Endometrial microvascular endothelial cells (primary cell): ENCODE measurements around the gene MCCC2. TPM values are rescaled to one million over a fixed set of nuclear protein-coding genes. Genes with fewer than 3 reads are reported as not detected.
"Not testable (repeated sequence)": the region's sequence is repeated elsewhere in the genome, so short reads cannot be mapped to it uniquely, and the experiment has no call there.

Experiments used
- in situ Hi-C: cut with HindIII; loops from 2 replicates; pipeline ENCODE4 v1.10.0; 2017; ENCODE audit warnings: low sequenced_read_pairs, low pct_unique_long_range_greater_than_20kb; ENCODE audit errors: inconsistent ontology term
- total RNA-seq: library from RNA; depleted of rRNA; stranded (reverse); fragments of >200 nt; gene quantifications from one replicate; pipeline ENCODE4 v1.2.3, GENCODE V29; 2015; ENCODE audit errors: inconsistent ontology term

MCCC2 gene
- total RNA-seq, 1 donor from 2014 or later: 48.9 TPM

DNA sequence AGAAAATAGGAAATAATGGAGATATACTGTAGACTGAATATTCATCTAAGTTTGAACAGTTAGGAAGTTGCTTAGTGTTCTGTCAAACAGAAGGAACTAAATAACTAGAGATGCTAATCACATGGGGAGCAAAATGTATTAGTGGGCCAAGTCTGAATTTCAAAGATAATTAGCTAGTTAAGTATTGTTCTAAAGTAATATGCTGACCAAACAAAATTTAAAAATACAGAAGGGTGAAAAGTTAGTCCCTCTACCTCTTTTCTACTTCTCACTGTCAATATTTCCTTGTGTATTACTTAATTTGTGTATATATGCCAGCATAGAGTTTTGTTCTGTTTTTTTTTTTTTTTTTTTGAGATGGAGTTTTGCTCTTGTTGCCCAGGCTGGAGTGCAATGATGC, 4.0 kb downstream of the MCCC2 start:
- in situ Hi-C loops: no loop called here

DNA sequence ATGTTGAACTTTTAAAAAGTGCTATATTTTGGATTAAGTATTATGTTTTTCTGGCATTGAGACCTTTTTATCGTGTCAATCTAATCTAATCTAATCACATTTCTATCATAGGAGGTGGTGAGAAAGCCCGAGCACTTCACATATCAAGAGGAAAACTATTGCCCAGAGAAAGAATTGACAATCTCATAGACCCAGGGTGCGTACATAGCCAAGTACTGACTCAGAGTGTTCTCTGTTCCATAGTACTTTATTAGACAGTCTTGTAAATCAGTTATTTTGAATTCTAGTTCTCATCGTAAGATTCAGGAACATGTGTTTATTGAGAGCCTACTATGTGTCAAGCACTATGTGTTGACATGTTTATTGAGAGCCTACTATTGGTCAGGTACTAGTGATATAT, 9.0 kb downstream of the MCCC2 start:
- in situ Hi-C loops: no loop called here

DNA sequence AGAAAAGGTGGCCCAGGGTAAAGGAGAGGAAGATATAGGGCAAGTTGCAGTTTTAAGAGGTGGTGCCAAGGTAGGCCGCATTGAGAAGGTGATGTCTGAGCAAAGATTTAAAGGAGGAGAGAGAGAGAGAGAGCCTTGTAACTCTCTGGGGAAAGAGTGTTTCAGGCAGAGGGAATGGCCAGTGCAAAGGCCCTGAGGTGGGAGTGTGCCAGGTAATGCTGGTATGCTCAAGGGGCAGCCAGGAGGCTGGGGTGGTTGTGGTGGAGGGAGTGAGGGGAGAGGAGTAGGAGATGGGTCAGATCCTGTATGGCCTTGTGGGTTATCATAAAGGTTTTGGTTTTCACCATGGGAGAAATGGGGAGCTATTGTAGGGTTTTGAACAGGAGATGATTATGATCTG, 9.9 kb downstream of the MCCC2 start:
- in situ Hi-C loops: no loop called here

DNA sequence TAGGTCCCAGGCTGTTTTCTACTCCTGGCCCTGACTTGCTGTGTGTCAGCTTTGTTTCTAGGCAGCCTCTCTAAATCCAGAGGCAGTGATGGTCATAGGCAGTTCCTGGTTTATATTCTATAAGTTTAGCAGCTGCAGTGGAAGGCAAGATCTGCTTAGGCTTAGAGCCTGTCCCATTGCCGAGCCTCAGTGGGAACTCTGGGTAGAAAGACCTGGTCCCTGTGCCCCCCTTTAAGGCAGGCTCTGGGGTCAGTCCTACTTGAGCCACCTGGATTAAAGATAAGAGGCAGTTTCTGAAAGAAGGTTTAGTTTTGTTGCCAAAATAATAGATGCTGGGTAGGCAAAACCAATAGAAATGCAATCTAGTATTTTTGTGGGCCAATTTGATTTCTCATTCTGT, 13.6 kb downstream of the MCCC2 start:
- in situ Hi-C loops: no loop called here

DNA sequence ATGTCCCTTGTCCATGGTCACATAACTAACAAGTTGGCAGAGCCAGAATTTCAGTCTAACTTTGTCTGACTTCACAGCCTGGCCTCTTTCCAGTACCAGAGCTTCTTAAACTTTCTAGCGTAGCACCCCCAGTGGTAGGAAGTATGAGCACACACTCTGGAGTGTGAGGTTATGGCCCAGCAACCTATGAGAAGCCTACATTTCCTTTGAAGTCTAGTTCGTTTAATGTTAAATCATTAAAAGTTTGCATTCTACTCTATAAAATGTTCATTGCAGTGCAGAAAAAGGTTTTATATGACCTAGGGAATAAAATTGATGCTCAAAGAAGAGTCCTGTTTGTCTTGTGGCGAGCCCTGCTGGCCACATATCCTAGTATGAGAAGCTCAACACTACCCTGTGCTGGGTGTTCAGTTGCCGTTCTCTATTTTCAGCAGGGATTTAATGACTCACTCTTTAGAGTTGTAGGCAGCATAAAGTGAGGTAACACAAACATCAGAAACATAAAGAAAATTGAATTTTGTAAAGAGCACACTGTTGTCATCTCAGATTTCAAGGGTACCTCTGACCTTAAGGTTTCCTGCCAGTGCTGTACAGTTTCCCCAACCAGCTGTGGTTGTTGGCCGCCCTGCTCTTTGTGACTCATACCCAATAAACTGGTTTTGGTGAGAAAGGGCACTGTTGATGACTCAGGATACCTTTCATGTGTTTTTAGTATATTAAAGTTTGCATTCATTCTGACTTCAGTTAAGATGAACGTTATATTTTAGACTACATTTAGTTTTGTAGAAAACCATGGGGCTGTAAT, 14.3 kb downstream of the MCCC2 start:
- in situ Hi-C loops: no loop called here

DNA sequence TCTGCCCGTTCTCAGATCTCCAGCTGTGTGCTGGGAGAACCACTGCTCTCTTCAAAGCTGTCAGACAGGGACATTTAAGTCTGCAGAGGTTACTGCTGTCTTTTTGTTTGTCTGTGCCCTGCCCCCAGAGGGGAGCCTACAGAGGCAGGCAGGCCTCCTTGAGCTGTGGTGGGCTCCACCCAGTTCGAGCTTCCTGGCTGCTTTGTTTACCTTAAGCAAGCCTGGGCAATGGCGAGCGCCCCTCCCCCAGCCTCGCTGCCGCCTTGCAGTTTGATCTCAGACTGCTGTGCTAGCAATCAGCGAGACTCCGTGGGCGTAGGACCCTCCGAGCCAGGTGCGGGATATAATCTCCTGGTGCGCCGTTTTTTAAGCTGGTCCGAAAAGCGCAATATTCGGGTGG, 22.8 kb downstream of the MCCC2 start:
- in situ Hi-C loops: not testable (repeated sequence)

DNA sequence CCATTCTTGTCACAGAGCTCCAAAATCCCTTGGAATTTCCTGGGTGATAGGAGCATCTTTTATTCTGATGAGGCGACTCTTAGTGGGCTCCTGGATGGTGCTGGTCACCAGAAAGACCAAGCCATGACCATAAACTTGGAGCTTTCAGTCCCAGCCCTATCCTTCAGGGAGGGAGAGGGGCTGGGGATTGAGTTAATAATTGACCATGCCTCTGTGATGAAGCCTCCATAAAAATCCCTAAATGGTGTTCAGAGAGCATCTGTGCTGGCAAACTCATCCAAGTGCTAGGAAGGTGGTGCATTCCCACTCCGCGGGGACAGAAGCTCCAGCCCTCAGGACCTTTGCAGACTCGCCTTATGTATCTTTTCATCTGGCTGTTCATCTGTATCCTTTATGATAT, 28.7 kb downstream of the MCCC2 start:
- in situ Hi-C loops: no loop called here

DNA sequence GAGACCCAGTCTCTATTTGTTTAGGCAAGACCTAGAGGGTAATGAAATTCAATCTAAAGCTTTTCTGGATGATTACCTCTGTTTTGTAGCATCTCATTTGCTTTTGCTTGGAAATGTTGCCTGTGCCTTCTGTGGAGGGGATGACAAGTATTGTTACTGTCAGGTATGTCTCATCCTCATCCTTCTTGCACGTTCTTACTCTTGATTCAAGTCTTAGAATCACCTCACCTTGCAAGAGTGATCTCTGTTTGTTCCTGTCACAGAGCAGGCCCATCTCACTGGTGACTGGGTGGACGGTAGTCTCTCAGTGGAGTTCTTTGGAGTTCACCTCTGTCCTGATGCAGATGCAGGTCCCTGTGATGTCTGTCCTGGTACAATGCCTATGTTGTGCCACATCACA, 33.5 kb downstream of the MCCC2 start:
- in situ Hi-C loops: no loop called here

DNA sequence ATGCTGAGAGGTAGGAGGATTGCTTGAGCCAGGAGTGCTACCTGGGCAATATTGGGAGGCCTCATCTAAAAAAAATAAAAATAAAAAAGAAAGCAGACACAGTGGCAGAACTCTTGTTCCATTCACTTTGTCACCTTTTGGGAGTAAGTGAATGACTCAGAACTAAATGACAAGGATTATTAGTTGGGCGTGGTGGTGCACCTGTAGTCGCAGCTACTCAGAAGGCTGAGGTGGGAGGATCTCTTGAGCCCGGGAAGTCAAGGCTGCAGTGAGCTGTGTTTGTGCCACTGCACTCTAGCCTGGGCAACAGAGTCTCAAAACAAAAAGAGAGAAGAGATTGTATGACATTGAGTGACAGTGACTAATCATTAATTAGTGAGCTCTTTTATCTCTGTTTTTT, 34.1 kb downstream of the MCCC2 start:
- in situ Hi-C loops: no loop called here

DNA sequence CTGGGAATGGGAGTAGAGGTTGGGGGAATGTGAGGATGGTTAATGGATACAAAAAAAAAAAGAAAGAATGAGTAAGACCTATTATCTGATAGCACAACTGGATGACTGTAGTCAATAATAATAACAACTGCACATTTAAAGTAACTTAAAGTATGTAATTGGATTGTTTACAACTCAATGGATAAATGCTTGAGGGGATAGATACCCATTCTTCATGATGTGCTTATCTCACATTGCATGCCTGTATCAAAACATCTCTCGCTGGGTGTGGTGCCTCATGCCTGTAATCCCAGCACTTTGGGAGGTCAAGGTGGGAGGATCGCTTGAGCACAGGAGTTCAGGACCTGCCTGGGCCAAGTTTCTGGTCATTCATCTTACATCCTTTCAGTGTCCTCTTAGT, 34.6 kb downstream of the MCCC2 start:
- in situ Hi-C loops: no loop called here

DNA sequence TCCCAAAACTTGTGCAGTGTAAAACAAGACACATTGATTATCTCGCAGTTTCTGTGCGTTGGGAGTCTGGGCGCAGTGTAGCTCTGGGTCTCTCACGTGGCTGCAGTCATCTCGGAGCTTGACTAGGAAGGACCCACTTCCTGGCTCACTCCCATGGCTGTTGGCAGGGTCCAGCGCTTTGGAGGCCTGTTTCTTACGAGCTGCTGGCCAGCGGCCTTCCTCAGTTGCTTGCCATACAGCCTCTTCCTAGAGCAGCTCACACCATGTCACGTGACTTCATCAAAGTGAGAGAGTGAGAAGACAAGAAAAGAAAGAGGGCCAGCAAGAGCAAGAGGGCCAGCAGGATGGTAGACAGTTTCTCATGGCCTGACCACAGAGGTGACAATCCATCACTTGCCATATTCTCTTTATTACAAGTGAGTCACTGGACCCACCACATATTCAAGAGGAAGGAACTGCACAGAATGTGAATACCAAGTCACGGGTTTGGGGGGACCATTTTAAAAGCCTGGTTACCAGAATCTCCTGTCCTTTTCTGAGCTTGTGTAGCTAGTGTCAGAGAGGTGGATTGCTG, 36.2 kb downstream of the MCCC2 start:
- in situ Hi-C loops: no loop called here

DNA sequence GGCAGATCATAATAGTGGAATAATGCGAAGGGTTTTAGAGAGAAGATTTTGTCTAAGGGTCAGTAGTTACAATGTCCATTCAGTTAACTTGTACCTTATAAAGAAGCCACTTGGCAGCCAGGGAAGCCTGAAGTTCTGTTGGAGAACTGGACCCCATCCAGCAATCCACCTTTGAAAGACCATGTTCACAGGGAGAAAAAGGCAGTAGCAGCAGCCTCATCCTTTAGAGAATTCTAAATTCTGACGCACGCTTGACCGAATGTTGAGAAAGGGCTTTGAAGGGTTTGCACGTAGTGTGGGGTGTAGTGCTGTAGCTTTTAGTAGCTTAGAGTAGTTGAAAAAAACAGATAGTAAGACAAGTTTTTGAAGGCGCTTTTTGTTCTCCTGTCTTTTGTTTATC, 42.8 kb downstream of the MCCC2 start:
- in situ Hi-C loops: no loop called here

DNA sequence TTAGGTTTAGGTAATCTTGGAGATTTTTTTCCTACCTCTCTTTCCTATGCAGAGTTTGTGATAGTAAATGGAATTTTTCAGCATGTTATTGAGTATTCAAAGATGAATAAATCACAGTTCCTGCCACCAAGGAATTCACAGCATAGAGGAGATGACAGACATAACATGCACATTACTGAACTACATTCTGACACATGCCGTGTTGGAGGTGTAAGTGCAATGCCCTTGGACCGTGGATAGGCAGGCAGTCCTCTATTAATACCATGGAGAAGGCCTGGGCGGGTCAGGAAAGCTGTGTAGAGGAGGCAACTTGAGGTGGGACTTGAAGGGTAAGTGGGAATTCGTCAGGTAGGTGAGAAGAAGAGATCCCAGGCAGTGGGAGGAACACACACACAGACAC, 43.9 kb downstream of the MCCC2 start:
- in situ Hi-C loops: no loop called here

DNA sequence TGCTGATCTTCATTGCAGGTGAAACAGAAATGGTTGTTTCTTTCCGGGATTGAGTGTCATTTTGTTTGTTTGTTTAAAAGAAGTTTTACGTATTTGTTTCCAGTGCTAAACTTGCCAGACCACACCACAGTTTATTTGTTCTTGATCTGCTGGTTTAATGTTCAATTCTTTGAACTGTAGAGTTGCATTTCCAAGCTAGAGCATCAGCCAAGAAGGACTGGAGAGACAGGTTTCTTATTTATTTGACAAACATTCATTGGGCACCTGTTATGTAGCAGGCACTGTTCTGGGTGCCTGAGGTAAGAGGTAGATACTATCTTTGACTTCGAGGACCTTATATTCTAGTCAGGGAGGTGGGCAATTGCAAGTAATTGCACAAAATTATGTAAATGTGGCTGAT, 45.0 kb downstream of the MCCC2 start:
- in situ Hi-C loops: no loop called here

DNA sequence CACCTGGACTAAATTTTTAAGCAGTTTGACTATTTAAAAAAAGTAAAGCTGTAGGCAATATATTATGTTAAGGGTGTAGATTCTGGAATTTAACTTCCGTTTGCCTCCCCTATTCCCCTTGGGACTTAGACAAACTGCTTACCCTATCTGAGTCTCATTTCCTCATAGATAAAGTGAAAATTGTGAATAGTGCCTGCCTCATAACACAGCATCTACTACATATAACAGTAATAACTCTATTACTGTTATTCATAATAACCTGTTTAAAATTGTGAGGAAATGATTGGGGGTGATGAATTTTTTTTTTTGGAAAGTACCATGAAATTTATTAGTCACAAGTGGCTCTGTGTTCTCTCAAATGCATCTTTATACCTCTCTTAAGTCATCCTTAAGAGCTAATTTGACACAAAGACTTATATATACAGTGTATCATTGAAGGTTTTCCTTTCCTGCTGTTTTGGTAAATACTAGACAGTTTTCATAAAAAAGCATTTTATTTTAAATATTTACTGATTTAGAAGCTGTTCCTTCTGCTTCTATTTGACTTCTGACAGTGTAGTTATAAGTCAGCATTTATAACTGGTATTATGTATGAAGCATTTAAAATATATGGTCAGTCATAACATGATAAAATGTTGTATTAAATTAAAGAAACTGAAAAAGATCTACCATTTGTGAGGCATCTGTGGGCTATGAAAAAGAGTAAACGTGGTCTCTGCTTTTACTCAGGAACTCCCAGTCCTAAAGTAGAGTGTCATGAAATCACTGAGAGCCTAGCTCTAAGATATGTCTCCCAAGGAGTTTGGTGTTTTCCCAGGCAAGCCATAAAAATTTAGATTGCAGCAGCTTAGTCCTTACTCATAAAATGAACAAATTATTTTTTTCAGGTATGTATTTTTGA, 46.4 kb downstream of the MCCC2 start:
- in situ Hi-C loops: no loop called here

DNA sequence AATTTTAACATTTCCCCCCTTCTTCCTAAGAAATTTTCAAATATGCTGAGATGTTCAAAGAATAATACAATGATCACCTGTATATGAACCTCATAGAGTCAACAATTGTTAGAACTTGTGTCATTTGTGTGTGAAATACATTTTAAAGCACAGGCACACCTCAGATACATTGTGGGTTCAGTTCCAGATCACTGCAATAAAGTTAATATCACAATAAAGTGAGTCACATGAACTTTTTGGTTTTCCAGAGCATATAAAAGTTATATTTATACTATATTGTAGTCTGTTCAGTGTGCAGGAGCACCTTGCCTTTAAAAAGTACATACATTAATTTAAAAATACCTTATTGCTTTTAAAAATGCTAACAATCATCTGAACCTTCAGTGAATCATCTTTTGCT, 50.0 kb downstream of the MCCC2 start:
- in situ Hi-C loops: no loop called here

DNA sequence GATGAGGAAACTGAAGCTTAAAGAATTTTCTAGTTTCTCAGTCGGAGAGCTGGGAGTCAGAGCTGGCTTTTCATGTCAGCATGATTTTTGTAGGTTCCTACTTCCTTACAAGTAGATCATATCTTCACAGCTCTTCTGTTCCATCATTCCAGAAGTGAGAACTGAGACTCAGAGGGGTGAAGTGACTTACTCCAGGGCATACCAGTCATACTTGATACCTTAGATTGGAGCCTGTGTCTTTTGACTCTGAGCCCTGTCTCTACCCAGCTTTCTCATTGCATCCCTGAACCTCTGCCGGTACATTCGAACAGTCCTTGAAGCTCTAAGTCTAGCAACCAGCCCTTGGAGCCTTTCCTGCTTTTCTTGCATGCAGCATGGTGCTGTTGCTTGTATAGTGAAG, 53.3 kb downstream of the MCCC2 start:
- in situ Hi-C loops: no loop called here

DNA sequence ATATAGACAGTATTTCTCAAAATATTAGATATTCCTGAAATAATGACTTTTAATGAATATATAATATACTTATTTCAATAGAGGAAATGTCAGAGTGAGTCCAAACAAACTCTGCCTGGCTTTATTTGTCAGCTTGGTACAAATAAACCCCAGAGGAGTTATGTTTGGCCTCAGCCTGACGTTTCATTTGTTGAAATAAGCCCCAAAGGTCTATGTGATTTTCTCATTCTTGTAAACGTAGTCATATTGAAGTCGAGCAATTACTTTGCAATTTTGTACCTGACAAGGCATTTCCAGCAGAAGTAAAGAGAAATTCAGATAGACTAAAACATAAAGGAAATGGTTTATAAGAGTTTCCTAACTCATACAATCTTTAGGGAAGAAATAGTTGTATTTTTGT, 57.9 kb downstream of the MCCC2 start:
- in situ Hi-C loops: no loop called here

DNA sequence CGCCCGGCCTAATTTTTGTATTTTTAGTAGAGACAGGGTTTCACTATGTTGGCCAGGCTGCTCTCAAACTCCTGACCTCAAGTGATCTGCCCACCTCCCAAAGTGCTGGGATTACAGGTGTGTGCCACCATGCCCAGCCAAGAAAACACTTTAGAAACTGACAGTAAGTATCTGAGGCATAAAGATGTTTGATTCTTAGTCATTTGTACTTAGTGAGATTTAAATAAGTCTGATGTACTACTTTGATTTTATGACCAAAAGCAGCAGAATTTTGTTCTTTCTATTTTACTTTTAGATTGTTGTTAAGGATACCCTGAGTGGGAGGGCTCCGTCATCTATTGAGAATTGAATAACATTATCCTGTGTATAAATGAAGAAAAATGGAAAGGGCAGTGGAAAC, 63.8 kb downstream of the MCCC2 start:
- in situ Hi-C loops: not testable (repeated sequence)

DNA sequence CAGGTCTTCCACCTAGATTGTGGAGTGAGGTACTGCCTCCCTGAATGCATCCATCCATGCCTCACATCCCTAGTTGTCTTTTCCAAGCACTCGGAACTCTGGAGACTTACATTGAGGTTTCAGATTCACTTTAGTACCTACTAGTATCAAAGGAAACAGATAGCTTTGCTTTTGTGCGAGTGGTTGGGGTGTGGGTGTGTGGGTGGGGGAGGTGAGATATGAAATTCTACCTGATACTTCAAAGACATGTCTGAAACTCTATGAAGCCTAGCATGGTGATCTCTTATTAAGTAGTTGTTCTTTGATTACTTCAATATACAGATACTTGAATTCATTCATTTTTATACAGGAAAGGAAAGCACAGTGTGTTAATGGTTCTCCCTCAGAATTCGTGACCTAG, 64.4 kb downstream of the MCCC2 start:
- in situ Hi-C loops: no loop called here
